Brain pericyte (primary cell): Measurements from ENCODE around the gene YWHAG.
"Not testable (repeated sequence)": the region's sequence is repeated elsewhere in the genome, so short reads cannot be mapped to it uniquely, and the experiment has no call there.

Source experiments
- DNase-seq: peaks from one replicate; pipeline ENCODE4 v3.0.0-alpha.2; 2012; ENCODE audit warnings: low read depth, low spot score

YWHAG gene

DNA sequence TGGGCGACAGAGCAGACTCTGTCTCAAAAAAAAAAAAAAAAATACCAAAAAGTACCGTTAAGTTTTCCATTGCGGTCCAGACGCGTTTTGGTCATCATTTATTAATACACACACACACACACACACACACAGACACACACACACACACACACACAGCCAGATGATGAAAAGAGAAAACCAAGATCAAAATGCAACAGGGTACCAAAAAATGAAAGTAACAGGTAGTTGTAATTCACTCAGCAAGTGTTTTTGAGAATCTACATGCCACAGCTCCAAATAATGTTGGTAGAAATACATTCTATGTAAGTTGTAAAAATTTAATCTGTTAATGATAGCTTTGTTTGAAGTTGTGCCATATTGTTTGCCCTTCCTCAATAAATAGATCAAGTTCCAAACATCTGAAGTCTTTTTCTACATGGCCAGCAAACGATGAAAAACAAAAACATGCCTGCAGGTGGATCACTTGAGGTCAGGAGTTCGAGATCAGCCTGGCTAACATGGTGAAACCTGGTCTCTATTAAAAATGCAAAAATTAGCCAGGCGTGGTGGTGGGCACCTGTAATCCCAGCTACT is 9.4 kb downstream of the YWHAG start:
- no peak for DNase-seq

DNA sequence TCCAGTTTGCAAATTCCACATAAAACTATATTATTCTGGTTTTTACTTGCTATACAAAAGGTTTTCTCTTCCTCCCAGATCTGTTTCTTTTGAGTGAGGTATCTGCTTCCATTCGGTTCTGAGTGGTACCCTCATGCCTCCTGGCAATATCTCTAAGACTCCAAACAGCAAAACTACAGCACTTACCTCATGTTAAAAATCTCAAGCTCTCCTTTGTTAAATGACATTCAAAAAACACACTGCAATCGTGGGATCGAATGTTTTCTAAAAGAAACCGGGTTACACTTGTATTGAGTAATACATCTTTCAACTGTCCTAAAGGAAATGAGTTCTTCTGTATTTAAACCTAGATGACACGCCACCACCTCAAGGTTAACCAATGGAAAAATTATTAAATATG is 11.1 kb downstream of the YWHAG start:
- DNase-seq: no peak

DNA sequence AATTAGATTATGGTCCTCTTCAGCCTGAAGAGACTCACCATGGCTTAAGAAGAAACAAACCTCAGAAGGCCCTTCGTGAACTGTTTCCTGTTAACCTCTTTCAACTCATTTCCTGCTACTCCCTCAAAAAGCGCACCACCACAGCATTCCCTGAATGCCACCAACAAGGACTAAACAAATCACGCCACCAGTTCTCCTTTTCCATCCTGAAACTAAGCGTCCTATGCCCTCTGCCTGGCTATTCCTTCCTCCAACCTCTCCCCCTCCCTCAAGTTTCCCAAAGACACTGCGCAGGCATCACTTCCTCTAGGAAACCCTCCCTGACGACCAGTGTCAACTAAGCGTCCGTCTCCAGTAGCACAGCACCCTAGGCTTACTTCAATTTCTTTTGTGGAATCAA is 12.0 kb downstream of the YWHAG start:
- no peak for DNase-seq

DNA sequence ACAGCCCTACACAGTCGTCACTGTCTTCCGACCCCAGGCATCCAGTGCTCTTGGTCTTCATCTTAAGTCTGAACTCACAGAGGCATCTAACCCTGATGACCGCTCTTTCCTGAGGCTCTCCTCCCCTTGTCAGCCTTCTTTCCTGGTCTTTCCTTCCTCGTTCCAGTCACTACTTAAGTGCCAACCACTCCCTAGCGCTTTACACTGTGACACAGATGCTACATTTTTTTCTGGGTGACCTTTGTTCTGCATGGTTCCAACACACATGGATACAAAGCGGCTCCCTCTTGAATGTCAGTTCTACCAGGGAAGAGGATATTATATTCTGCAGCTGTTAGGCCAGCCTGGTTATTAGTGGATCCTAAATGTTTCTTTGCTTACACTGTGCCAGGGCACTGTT is 12.7 kb downstream of the YWHAG start:
- no peak for DNase-seq

DNA sequence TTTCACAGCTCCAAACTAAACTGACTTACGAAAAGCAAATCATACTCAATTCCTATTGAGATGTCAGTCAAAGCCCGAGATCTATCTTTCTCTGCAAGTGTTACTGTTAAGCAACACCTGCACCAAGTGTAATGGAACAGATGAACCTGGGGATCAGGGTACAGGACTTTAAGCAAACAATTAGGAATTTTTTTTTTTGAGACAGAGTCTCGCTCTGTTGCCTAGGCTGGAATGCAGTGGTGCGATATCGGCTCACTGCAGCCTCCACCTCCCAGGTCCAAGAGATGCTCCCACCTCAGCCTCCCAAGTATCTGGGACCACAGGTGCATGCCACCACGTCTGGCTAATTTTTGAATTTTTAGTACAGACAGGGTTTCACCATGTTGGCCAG is 14.9 kb downstream of the YWHAG start:
- no peak for DNase-seq

DNA sequence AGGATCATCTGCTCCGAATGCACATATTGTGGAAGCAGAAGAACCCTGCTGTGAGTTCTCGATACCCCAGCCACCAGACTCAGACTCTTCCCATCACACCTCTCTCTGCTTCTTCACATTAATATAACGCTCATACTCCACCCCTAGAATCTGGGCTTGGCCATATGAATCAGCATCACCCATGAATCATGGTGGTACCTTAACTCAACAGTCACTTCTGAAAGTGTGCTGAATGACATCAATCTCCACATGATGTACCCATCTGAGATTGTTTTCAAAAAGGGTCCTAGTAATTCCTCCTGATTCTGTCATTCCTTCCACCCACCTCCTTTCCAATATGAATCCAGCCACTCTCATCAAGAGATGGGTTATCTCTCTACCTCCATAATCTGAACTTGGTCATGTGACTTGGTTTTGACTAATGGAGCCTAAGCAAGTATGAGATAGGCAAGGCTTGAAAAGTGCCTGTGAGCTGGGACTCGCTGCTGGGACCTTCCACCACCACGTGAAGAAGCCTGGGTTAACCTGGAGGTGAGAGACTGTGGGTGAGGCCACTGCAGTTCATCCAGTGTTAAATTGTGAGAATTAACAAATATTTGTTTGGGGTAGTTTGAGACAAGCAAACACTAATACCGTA is 15.4 kb downstream of the YWHAG start:
- DNase-seq: no peak

DNA sequence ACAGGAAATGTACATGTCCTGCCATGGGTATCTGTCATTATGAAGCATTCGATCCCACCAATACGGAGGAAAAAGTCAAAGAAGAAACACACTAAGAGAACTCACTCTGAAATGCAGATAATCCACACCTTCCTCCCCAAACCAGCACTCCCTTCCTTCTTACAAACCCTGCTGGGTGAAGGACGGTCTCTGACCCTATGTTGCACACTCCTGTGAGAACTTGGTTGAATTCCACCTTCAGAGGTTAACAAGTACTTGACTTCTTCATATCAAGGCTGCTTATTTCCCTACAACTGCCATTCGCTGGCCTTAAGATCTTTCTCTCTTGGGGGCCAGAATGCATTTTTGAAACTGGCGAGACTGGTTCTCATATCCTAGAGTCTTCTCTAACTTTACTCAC is 16.6 kb downstream of the YWHAG start:
- DNase-seq: no peak

DNA sequence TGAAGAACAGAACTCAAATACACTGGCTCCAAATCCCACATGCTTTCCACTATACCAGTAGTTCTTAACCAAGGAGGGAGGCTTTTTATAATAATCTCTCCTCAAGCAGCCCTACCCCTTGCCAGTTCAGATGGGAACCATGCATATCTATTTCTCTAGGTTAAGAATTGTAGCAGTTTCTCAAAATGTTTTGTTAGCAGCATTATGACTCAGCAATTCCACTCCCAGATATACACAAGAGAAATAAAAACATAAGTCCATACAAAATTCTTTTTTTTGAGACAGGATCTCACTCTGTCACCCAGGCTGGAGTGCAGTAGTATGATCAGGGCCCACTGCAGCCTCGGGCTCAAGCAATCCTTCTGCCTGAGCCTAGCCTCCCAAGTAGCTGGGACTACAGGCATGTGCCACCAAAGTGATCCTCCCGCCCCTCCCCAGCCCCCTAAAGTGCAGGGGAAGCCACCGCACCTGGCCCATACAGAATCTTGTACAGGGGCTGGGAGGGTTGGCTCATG is 18.1 kb downstream of the YWHAG start:
- DNase-seq: peak; percentile 72

DNA sequence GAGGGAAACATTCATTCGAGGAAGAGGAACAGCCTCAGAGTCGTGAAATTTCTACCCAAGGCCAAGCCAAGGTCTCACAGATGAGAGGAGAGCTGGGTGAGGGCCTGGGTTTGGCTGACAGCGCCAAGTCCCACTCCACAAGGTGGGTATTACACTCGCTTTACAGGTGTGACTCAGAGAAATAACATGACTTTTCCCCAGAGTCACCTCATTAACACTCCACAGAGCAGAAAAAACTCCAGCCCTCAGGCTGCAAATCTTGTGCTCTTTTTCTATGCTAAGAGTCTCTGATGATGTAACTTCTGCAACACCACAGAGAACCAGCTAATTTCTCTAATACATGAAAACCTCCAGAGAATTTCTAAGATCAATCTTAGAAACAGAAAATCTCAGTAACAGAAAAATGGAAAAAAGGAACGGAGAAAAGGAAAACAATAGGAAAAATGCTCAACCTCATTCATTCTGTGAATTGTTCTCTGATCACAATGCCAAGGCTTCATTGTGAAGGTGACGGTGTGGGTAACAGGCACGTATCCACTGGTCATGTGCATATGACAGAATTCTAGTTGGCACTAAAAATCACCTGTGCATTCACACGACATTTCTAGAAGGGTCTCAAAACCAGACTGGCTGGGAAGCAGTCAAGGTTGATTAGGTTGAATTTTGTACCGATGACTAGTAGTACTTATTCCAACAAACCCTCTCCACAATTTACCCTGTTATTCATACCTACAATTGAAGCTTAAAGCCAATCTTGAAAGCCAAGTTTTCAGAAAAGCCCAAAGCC is 20.3 kb downstream of the YWHAG start:
- DNase-seq: no peak

DNA sequence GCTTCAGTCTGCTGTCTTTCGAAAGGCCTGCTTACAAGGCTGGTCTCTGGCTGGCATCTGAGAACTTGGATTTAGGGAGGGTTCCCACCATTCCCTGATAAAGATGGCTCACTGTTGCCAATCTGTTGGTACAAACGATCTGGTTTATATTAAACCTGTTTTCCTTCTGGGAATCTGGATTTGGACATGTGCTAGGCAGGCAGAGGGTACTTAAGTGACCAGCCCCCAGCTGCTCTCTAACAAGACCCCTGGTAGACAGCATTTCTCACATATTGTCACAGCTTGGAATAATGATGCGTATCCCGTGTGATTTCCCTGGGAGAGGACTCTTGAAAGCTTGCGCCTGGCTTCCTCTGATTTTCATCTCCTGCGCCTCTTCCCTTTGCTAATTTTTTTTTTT is 21.6 kb downstream of the YWHAG start:
- DNase-seq: no peak

DNA sequence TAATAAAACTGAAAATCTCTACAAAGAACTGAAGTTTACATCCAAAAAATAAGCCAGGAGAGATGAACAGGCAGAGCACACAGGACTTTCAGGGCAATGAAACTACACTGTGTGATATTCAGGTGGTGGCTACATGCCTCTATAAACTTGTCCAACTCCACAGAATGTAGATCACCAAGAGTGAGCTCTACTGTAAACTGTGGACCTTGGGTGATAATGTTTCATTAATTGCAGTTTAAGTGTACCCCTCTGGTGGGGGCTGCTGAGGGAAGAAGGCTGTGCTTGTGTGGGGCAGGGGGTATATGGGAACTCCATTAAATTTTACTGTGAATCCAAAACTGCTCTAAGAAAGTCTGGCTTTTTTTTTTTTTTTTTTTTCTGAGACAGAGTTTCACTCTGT is 22.7 kb downstream of the YWHAG start:
- DNase-seq: no peak

DNA sequence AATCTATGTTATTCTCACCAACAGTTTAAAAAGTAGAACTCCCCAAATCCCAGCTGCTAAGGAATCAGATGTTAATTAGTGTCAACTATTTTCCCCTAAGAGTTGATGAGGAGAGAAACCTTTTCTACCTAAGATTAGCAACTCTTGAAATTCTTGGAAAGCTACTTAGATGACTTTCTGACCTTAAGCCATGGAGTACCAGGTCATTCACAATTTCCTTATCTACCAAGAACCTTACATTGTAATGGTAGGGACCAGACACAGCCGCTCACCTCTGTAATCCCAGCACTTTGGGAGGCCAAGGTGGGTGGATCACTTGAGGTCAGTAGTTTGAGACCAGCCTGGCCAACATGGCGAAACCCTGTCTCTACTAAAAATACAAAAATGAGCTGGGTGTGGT is 23.4 kb downstream of the YWHAG start:
- not testable (repeated sequence) for DNase-seq

DNA sequence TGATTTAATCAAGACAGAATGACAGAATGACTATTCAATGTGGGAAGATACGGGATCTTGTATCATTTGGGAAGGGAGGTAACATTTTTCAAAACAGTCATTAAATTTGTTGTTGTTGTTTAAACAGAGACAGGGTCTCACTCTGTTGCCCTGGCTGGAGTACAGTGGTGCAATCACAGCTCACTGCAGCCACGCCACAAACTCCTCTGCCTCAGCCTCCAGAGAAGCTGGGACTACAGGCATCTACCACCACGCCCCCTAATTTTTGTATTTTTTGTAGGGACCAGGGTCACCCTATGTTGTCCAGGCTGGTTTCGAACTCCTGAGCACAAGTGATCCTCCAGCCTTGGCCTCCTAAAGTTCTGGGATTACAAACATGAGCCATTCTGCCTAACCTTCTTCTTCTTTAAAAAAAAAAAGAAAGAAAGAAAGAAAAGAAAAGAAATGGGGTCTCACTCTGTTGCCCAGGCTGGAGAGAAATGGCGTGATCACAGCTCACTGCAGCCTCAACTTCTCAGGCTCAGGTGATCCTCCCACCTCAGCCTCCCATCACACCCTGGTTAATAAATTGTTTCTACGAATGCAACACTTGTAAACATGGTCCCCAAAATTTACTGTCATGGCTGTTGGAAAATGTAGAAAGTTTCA is 24.3 kb downstream of the YWHAG start:
- DNase-seq: no peak

DNA sequence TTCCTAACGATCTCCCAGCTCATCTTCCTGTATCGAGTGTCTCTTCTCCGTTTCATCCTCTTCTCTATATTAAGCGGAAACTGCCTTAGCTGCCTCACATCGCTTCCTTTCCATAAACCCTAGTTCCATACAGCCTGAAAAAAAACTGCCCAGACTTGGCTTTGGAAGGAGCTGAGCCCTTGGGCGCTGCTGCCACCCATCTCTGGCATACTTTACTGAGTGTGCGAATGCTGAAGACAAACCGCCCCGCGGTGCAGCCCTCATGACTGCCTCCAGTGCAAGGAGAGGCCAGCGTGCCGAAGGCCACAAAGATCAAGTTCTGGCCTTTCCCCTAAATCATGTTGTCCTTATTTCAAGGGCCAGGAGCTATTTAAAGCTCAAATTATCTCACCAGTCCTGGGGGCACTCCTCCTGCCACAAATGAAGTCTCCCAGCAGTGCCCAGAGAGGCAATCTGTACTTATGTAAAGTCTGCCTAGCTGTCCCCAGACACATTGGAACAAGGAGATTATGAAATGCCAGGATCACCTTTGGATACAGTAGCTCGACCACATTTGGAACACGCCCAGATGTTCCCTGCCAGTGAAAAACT is 25.2 kb downstream of the YWHAG start:
- no peak for DNase-seq

DNA sequence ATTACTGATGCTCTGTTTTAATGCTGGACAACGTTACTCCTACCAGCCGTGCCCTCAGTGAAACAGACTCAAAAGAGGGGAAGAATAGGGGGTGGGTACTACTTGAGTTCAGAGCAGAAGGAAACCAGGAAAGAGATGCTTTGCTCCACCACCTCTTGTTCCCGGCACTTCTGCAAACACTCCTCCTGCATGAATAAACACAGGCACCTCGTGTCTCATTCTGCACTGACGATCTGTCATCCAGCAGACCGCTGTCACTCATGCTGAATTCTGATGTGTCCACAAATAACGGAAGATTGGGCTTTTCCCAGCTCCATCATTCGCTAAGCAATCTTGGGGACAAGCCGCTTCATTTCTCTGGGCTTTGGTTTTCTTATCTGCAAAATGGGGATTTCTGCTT is 26.7 kb downstream of the YWHAG start:
- no peak for DNase-seq

DNA sequence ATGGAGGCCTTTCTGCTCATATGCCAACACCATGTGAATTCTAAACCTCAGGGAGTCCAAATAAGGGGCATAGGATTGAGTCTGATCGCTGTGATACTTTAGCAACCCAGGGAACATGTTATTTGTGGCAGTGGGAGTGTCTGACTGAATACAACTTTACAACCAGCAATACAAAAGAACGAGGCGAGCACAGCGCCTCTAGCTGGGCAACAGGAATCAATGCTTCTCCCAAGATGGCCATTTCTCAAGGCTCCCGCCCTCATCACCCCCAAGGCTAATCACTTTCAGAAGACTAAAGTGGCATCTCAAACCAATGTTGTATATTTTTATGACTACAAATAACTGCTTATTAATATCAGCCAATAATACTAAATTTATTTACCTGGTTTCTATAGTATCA is 28.1 kb downstream of the YWHAG start:
- DNase-seq: no peak

DNA sequence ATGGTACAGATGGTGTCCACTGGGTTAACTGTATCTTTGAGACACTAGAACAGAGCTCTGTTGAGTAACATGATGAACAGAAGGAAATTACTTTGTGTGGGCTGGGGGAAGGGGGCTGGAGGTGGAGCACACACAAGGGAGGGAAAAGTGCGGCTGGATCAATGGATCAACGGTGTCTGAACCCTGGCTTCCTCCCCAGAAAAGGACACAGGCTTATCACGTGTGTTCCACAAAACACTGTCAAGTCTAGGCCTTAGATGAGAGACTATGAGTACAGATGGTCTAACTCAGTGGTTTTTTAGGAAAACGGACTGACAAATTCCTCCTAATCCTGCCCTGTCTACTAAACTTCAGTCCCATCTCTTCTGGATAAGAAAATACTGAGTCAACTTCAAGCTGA is 28.5 kb downstream of the YWHAG start:
- DNase-seq: no peak

DNA sequence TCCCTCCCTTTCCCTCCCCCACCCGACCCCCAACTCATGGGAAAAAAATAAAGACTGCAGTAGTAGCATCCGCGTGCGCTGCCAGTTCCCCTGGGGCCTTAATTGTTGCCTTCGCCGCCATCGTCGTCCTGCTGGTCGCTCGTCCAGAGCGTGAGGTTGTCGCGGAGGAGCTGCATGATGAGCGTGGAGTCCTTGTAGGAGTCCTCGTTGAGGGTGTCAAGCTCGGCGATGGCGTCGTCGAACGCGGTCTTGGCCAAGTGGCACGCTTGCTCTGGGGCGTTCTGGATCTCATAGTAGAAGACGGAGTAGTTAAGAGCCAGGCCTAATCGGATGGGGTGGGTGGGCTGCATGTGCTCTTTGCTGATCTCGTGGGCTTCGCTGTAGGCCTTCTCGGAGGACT is 29.3 kb downstream of the YWHAG start:
- no peak for DNase-seq

DNA sequence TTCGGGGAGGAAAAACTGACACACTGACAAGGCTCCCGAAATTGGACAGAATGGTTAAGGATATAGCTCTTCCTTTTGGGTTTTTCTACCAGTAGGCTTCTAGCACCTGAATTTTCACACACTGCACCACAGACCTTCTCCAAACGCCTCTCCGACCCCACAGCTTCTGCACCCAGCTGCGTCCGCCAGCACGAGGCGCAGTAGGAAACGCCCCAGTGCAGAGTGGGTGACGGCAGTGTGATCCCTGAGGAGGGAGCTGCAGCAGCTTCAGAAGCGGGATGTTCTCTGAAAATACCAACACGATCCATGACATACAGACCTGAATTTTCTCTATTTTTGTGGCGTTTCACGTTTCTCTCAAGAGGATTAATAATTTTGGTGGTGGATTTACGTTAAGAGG is 30.4 kb downstream of the YWHAG start:
- no peak for DNase-seq

DNA sequence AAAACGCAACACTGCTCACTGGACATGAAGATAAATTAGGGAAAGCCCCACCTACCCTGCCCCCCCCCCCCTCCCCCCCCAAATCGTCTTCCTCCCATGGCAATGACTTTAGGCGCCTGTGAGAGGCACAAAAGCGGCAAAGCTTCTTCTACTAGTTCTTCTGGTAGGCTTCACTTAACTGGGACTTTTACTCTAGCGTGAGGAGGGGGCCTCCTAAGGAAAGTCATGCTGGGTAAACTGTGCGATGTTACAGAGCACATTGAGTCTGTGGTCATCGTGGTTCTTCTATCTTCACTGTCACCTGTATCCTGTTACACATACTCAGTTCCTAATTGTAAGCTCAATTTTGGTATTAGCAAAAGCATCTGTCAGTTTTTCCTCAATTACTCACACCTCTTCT is 31.2 kb downstream of the YWHAG start:
- DNase-seq: no peak

DNA sequence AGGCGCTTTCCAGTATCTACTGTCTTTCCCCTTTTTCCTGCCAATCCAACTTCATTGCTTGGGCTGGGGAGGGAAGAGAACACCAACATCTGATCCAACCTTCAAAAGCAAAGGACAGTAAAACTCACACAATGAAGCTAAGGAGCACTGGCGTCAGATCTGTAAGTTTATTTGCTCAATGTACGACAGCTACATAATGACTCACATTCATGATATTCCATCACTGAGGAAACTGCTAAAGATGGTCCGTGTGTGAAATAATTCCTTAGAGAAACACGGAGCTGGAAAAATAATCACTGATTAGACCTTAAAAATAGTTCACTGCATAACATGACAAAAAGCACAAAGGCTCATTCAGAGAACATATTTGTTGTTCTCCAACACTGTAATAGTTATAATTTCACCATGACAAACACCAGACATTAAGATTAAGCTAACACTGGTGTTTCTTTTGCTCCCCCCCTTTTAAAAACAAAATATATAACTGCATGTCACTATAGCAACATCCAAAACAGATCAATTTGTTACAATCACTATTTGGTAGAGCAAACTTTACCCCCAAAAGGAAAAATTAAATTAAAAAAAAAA is 32.1 kb downstream of the YWHAG start:
- DNase-seq: no peak

DNA sequence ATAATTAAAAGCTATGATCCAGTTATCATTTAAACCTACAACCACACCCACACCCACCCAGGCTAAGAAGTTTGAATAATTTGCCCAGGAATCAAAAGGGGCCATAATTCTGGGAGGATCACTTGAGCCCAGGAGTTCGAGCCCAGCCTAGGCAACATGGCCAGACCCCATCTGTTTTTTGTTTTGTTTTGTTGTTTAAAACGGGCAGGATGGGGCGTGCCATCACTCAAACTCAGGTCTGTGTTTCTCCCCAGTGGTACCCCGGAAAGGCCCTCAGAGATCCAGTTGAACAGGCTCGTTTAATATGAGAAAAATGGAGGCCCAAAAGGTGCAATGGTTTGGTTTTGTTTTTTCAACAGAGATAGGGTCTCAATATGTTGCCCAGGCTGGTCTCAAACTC is 33.0 kb downstream of the YWHAG start:
- DNase-seq: no peak
